H9 (cell line): ENCODE results near the gene FAM193A. TPM values are rescaled to one million over a fixed set of nuclear protein-coding genes. Genes with fewer than 3 reads are reported as not detected.

Experiments
- DNase-seq: peaks from one replicate; pipeline ENCODE4 v3.0.0-alpha.2; 2017
- H2AFZ ChIP-seq: one replicate; pipeline ENCODE4 v1.6.1; 2013; ENCODE audit warnings: mild to moderate bottlenecking, low read length, control low read depth, moderate library complexity
- H2AK5ac ChIP-seq: 2 replicates; pipeline ENCODE4 v1.6.1; 2013; ENCODE audit warnings: low read length, control low read depth, mixed read lengths; ENCODE audit not compliant: insufficient read length
- H2BK120ac ChIP-seq: one replicate; pipeline ENCODE4 v1.6.1; 2013; ENCODE audit warnings: low read depth, mild to moderate bottlenecking, low read length, control low read depth, inconsistent platforms; ENCODE audit not compliant: poor library complexity, severe bottlenecking
- H2BK12ac ChIP-seq: 2 replicates; pipeline ENCODE4 v1.6.1; 2013; ENCODE audit warnings: low read length, control low read depth, mixed read lengths, low read depth; ENCODE audit not compliant: insufficient read length
- H2BK15ac ChIP-seq: 2 replicates; pipeline ENCODE4 v1.6.1; 2013; ENCODE audit warnings: low read depth, low read length, control low read depth
- H2BK20ac ChIP-seq: one replicate; pipeline ENCODE4 v1.6.1; 2013; ENCODE audit warnings: low read depth, mild to moderate bottlenecking, low read length, control low read depth, inconsistent platforms; ENCODE audit not compliant: poor library complexity, severe bottlenecking
- H2BK5ac ChIP-seq: 2 replicates; pipeline ENCODE4 v1.6.1; 2013; ENCODE audit warnings: low read length, control low read depth, mixed read lengths; ENCODE audit not compliant: insufficient read length
- H3K14ac ChIP-seq: 2 replicates; pipeline ENCODE4 v1.6.1; 2013; ENCODE audit warnings: low read length, control low read depth; ENCODE audit not compliant: insufficient read depth
- H3K18ac ChIP-seq: 2 replicates; pipeline ENCODE4 v1.6.1; 2013; ENCODE audit warnings: low read depth, mild to moderate bottlenecking, mixed read lengths, low read length, control low read depth; ENCODE audit not compliant: insufficient read length
- H3K23ac ChIP-seq: 2 replicates; pipeline ENCODE4 v1.6.1; 2013; ENCODE audit warnings: low read length, control low read depth, mixed read lengths, low read depth; ENCODE audit not compliant: insufficient read length
- H3K23me2 ChIP-seq: 2 replicates; pipeline ENCODE4 v1.6.1; 2013; ENCODE audit warnings: low read depth, mild to moderate bottlenecking, mixed read lengths, low read length, control low read depth; ENCODE audit not compliant: insufficient read length, poor library complexity, severe bottlenecking
- H3K27ac ChIP-seq: 2 replicates; pipeline ENCODE4 v1.5.1; 2013; ENCODE audit warnings: low read length, control low read depth, mixed read lengths, low read depth; ENCODE audit not compliant: insufficient read length
- H3K27me3 ChIP-seq: 2 replicates; pipeline ENCODE4 v1.6.1; 2013; ENCODE audit warnings: low read length, control low read depth, inconsistent platforms; ENCODE audit not compliant: insufficient read depth
- H3K4ac ChIP-seq: 2 replicates; pipeline ENCODE4 v1.6.1; 2013; ENCODE audit warnings: low read depth, mild to moderate bottlenecking, control low read depth, inconsistent platforms, low read length, moderate library complexity
- H3K4me1 ChIP-seq: 2 replicates; pipeline ENCODE4 v1.6.1; 2013; ENCODE audit warnings: low read length, control low read depth, inconsistent platforms; ENCODE audit not compliant: insufficient read depth
- H3K4me2 ChIP-seq: 2 replicates; pipeline ENCODE4 v1.6.1; 2013; ENCODE audit warnings: low read length, control low read depth, mixed read lengths; ENCODE audit not compliant: insufficient read length, insufficient read depth
- H3K56ac ChIP-seq: 2 replicates; pipeline ENCODE4 v1.6.1; 2013; ENCODE audit warnings: low read depth, mild to moderate bottlenecking, mixed read lengths, low read length, control low read depth; ENCODE audit not compliant: insufficient read length
- H3K79me1 ChIP-seq: 2 replicates; pipeline ENCODE4 v1.6.1; 2013; ENCODE audit warnings: low read depth, mild to moderate bottlenecking, moderate library complexity, low read length, control low read depth, inconsistent platforms; ENCODE audit not compliant: insufficient read depth, poor library complexity, severe bottlenecking
- H3K79me2 ChIP-seq: 2 replicates; pipeline ENCODE4 v1.6.1; 2013; ENCODE audit warnings: low read length, control low read depth, inconsistent platforms; ENCODE audit not compliant: insufficient read depth
- H3K9ac ChIP-seq: 2 replicates; pipeline ENCODE4 v1.6.1; 2013; ENCODE audit warnings: low read length, control low read depth, mixed read lengths; ENCODE audit not compliant: insufficient read length; ENCODE audit errors: extremely low read depth
- H3K9me3 ChIP-seq: one replicate; pipeline ENCODE4 v1.6.1; 2013; ENCODE audit warnings: low read depth, low read length, inconsistent platforms; ENCODE audit not compliant: control insufficient read depth
- H3T11ph ChIP-seq: one replicate; pipeline ENCODE4 v1.6.1; 2013; ENCODE audit warnings: mild to moderate bottlenecking, low read length, control low read depth, inconsistent platforms
- H4K20me1 ChIP-seq: one replicate; pipeline ENCODE4 v1.6.1; 2013; ENCODE audit not compliant: control insufficient read depth, insufficient read length, insufficient read depth
- H4K5ac ChIP-seq: 2 replicates; pipeline ENCODE4 v1.6.1; 2013; ENCODE audit warnings: low read depth, mild to moderate bottlenecking, mixed read lengths, low read length, control low read depth; ENCODE audit not compliant: insufficient read length
- H4K8ac ChIP-seq: replicated peaks from 2 replicates; pipeline ENCODE4 v1.6.1; 2013; ENCODE audit warnings: low read length, control low read depth, mixed read lengths, low read depth; ENCODE audit not compliant: insufficient read length
- H4K91ac ChIP-seq: 2 replicates; pipeline ENCODE4 v1.6.1; 2013; ENCODE audit warnings: low read depth, mild to moderate bottlenecking, moderate library complexity, mixed read lengths, low read length, control low read depth; ENCODE audit not compliant: insufficient read length
- H3K27ac Mint-ChIP-seq, 3 experiments: 2 replicates in 2 of 3; 3 replicates in 1 of 3; pipeline ENCODE4 v1.8.0; 2020 to 2021; ENCODE audit warnings: mixed read lengths in 3 of 3, mild to moderate bottlenecking in 1 of 3, moderate library complexity in 1 of 3
- H3K27me3 Mint-ChIP-seq: 2 replicates; pipeline ENCODE4 v1.8.0; 2021; ENCODE audit warnings: low read depth, mild to moderate bottlenecking, moderate library complexity, mixed read lengths
- H3K36me3 Mint-ChIP-seq, 3 experiments: 2 replicates in 2 of 3; 3 replicates in 1 of 3; pipeline ENCODE4 v1.8.0; 2020 to 2021; ENCODE audit warnings: low read depth in 3 of 3, mixed read lengths in 3 of 3; ENCODE audit not compliant: insufficient read depth in 1 of 3
- H3K4me1 Mint-ChIP-seq, 2 experiments: 2 replicates each; pipeline ENCODE4 v1.8.0; 2020; ENCODE audit warnings: mixed read lengths in 2 of 2
- H3K4me3 Mint-ChIP-seq, 2 experiments: 2 replicates in 1 of 2; 3 replicates in 1 of 2; pipeline ENCODE4 v1.8.0; 2020 to 2021; ENCODE audit warnings: mild to moderate bottlenecking in 2 of 2, mixed read lengths in 2 of 2, moderate library complexity in 1 of 2
- H3K9me3 Mint-ChIP-seq, 2 experiments: 2 replicates in 1 of 2; 3 replicates in 1 of 2; pipeline ENCODE4 v1.8.0; 2020; ENCODE audit warnings: mild to moderate bottlenecking in 2 of 2, mixed read lengths in 2 of 2, moderate library complexity in 1 of 2
- CTCF ChIP-seq: fragments of 200-600 bp; sonication (generic); conservative IDR thresholded peaks from 3 replicates; pipeline ENCODE4 v1.8.0; 2021; ENCODE audit warnings: antibody characterized with exemption, mild to moderate bottlenecking
- WGBS: extraction: QIAGEN DNeasy Blood & Tissue Kit; methylation state at CpG from one replicate; pipeline ENCODE4 v1.1.7; 2013; ENCODE audit warnings: missing lambda C conversion rate, low lambda C conversion rate, mixed read lengths; ENCODE audit not compliant: insufficient read length; ENCODE audit errors: extremely low coverage; 5-methylcytosine and 5-hydroxymethylcytosine counted together
- total RNA-seq: library from RNA; stranded (reverse); gene quantifications from 2 replicates; pipeline ENCODE4 v1.2.1, GENCODE V29; 2021

Gene FAM193A
- total RNA-seq, 1 experiment from 2014 or later: 36.9 TPM

GRCh38 chr4:2663275-2663674, 126.8 kb downstream of the FAM193A start:
- H3K27ac ChIP-seq: no peak overlapping the region
- no peaks in the 10 kb centered on the region for H3K4me1 ChIP-seq
- H3K36me3 Mint-ChIP-seq: peaks cover 35 to 69% (median 50%) of the 10 kb centered on the region in 3 experiments; a peak in 6 of 7 replicates
- H4K5ac ChIP-seq: no peak overlapping the region
- H3K23ac ChIP-seq: no peak overlapping the region
- no CpG with 5 or more reads among the region's 2 CpGs for WGBS
- no peak overlapping the region for H3K27ac Mint-ChIP-seq
- no peak overlapping the region for H2AK5ac ChIP-seq
- H3K79me2 ChIP-seq: no peaks in the 10 kb centered on the region; the same call in 1 of the 2 replicates
- H2BK15ac ChIP-seq: no peak overlapping the region
- no peak overlapping the region for H2BK20ac ChIP-seq
- H4K8ac ChIP-seq: no peak overlapping the region
- no peak overlapping the region for H3K4me3 Mint-ChIP-seq
- no peaks in the 10 kb centered on the region for H3K79me1 ChIP-seq
- H3K23me2 ChIP-seq: no peaks in the 10 kb centered on the region
- no peak overlapping the region for H2AFZ ChIP-seq
- no peak overlapping the region for H3K4me2 ChIP-seq
- H3K27me3 Mint-ChIP-seq: no peaks in the 10 kb centered on the region
- no peak overlapping the region for H3K14ac ChIP-seq
- H3K18ac ChIP-seq: no peak overlapping the region
- H3K27me3 ChIP-seq: no peaks in the 10 kb centered on the region
- no peak for TF ChIP-seq CTCF
- H4K20me1 ChIP-seq: no peaks in the 10 kb centered on the region
- no peak overlapping the region for H3K4ac ChIP-seq
- no peak overlapping the region for H2BK120ac ChIP-seq
- H3K9ac ChIP-seq: no peak overlapping the region
- DNase-seq: no peak
- H2BK5ac ChIP-seq: no peak overlapping the region
- no peak overlapping the region for H3T11ph ChIP-seq
- H3K4me1 Mint-ChIP-seq: no peaks in the 10 kb centered on the region
- no peak overlapping the region for H4K91ac ChIP-seq
- no peaks in the 10 kb centered on the region for H3K9me3 Mint-ChIP-seq
- H3K9me3 ChIP-seq: no peaks in the 10 kb centered on the region
- H2BK12ac ChIP-seq: no peak overlapping the region
- no peak overlapping the region for H3K56ac ChIP-seq
